ENCODE measurements around the gene CTAG1B. TPM values are rescaled to one million over a fixed set of nuclear protein-coding genes. Genes with fewer than 3 reads are reported as not detected.

Gene CTAG1B
- total RNA-seq, 4 donors from 2014 or later = not detected

DNA sequence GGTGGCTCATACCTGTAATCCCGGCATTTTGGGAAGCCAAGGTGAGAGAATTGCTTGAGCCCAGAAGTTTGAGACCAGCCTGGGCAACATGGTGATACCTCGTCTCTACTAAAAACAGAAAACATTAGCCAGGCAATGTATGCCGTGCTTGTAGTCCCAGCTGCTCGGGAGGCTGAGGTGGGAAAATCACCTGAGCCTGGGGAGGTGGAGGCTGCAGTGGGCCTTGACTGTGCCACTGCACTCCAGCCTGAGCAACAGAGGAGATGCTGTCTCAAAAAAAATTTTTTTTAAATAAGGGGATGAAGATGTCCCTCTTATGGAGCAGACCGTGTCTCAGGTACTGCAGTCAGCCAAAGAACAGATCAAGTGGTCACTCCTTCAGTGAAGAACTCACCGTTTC lies 13.5 kb downstream of the CTAG1B start:
- no peak overlapping the region for H3K4me3 ChIP-seq (replicated peaks in 1 of 3)
- H3K9me3 ChIP-seq = no peaks in the 10 kb centered on the region
- DNase-seq = no peak
- H3K36me3 ChIP-seq = no peaks in the 10 kb centered on the region
- WGBS, 2 donors = 72 to 75% methylated on average over 5 to 6 of the region's 6 CpGs
- H3K27ac ChIP-seq = no peak overlapping the region
- no peaks in the 10 kb centered on the region for H3K27me3 ChIP-seq
- no peaks in the 10 kb centered on the region for H3K4me1 ChIP-seq
- no peak for TF ChIP-seq POLR2A (IDR thresholded peaks at IDR 0.05)
- TF ChIP-seq, protein P1, sequence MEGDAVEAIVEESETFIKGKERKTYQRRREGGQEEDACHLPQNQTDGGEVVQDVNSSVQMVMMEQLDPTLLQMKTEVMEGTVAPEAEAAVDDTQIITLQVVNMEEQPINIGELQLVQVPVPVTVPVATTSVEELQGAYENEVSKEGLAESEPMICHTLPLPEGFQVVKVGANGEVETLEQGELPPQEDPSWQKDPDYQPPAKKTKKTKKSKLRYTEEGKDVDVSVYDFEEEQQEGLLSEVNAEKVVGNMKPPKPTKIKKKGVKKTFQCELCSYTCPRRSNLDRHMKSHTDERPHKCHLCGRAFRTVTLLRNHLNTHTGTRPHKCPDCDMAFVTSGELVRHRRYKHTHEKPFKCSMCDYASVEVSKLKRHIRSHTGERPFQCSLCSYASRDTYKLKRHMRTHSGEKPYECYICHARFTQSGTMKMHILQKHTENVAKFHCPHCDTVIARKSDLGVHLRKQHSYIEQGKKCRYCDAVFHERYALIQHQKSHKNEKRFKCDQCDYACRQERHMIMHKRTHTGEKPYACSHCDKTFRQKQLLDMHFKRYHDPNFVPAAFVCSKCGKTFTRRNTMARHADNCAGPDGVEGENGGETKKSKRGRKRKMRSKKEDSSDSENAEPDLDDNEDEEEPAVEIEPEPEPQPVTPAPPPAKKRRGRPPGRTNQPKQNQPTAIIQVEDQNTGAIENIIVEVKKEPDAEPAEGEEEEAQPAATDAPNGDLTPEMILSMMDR (IDR thresholded peaks at IDR 0.05) = no peak
- intact Hi-C loops (cut with DNase I) = no loop called here

DNA sequence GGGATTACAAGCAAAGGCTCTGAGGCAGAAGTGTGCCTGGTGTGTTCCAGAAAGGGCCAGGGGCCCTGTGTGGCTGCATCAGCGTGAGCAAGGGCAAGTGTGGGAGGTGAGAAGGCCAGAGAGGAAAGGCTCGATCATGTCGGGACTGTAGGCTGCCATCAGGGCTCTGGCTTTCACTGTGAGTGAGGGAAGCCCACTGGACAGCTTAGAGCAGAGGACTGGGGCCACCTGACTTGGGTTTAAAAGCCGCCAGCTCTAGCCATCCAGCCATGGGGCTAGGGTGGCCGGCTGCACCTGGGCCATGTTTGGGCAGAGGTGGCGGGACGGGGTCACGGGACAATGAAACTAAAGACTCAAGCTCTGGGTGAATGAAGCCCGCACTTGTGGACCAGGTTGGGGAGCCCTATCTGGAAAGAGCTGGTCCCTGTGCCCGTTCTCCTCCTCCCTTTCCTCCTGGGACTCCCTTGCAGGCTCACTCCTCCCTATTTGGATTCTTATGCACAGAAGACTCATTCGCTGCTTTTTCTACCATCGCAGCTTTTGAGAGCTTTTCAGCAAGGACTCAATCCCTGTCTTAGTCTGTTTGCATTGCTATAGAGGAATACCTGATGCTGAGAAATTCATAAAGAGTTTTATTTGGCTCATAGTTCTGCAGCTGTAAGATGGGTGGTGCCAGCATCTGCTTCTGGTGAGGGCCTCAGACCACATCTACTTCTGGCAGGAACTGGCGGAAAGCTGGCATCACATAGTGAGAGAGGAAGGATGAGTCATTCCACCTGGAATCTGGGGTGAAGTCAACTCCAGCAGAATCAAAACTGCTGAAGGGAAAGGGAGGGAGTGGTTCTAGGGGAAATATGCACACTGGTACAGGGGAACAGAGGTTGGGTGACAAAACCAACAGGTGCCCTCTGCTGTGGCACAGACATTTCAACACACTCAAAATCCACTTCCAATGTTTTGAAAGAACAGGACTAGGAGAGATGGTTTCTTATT lies 15.3 kb downstream of the CTAG1B start:
- Histone ChIP-seq H3K4me1 (no peaks in the 10 kb centered on the region), H3K27me3 (no peaks in the 10 kb centered on the region), H3K4me3 (replicated peaks in 1 of 3) (no peak overlapping the region), H3K36me3 (no peaks in the 10 kb centered on the region), H3K9me3 (no peaks in the 10 kb centered on the region), H3K27ac (no peak overlapping the region)
- 74 to 75% methylated on average over 7 to 8 of the region's 13 CpGs for WGBS, 2 donors
- peak; percentile 11 to 26 for DNase-seq
- no peak for TF ChIP-seq POLR2A (IDR thresholded peaks at IDR 0.05)
- TF ChIP-seq, protein P1 (IDR thresholded peaks at IDR 0.05) = no peak
- intact Hi-C loops (cut with DNase I) = no loop called here

DNA sequence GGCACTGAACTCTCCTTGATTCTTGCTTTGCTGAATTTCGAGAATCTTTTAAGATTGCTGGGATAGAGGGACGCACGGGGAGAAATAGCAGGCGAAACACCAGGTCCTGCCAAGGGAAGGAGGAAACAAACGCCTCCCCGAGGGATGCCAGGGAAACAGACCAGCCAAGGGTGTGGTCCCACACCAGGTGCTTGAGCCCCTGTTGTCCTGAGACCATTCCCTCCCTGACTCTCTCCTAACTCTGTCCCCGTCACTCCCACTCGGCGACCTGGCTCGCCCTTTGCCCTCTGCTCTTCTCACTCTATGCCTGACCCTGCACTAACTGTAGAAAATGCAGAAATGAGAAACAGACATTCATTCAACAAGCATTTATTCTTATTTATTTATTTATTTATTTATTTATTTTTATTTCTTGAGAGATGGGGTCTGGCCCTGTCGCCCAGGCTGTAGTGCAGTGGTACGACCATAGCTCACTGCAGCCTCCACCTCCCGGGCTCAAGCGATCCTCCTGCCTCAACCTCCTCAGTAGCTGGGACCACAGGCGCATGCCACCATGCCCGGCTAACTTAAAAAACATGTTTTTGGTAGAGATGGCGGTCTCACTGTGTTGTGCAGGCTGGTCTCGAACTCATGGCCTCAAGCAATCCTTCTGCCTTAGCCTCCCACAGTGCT lies 16.2 kb downstream of the CTAG1B start:
- DNase-seq = no peak
- H3K4me3 ChIP-seq (replicated peaks in 1 of 3) = no peak overlapping the region
- H3K4me1 ChIP-seq = no peaks in the 10 kb centered on the region
- intact Hi-C loops (cut with DNase I) = no loop called here
- no peaks in the 10 kb centered on the region for H3K36me3 ChIP-seq
- H3K9me3 ChIP-seq = no peaks in the 10 kb centered on the region
- 89 to 94% methylated on average over 11 to 16 of the region's 18 CpGs for WGBS, 2 donors
- no peak for TF ChIP-seq POLR2A (IDR thresholded peaks at IDR 0.05)
- TF ChIP-seq, protein P1 (IDR thresholded peaks at IDR 0.05) = no peak
- H3K27ac ChIP-seq = no peak overlapping the region
- H3K27me3 ChIP-seq = no peaks in the 10 kb centered on the region

DNA sequence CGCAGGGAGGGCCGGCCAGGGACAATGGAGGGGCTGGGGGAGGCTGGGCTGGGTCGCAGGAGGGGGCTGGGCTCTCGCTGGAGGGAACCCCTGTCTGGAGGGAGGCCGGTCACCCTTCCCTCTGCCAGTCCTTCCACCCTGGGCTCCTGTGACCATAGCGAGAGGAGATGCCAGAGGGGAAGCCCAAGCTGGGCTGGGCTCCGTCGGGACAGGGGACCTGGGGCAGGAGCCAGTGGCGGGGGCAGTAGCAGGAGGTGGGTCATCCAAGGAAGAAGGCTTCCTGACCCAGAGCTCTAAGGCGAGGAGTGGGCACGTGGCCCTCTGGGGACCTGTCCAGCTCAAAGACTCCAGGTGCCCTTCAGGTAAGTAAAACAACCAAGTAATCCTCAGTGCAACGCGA lies 16.9 kb downstream of the CTAG1B start:
- no peak for DNase-seq
- intact Hi-C loops (cut with DNase I) = no loop called here
- no peak overlapping the region for H3K27ac ChIP-seq
- 61 to 80% methylated on average over 4 to 11 of the region's 13 CpGs for WGBS, 2 donors
- no peak for TF ChIP-seq POLR2A (IDR thresholded peaks at IDR 0.05)
- TF ChIP-seq, protein P1 (IDR thresholded peaks at IDR 0.05) = no peak
- no peak overlapping the region for H3K4me3 ChIP-seq (replicated peaks in 1 of 3)
- H3K4me1 ChIP-seq = no peaks in the 10 kb centered on the region
- H3K9me3 ChIP-seq = no peaks in the 10 kb centered on the region
- H3K27me3 ChIP-seq = no peaks in the 10 kb centered on the region
- no peaks in the 10 kb centered on the region for H3K36me3 ChIP-seq
